WERI-Rb-1 (cell line): ENCODE results near the gene C10orf67.
A peak's percentile ranks its signal among the peaks of the same experiment; 100 is the strongest.

Experiments
- DNase-seq: peaks from one replicate; pipeline ENCODE4 v3.0.0-alpha.2; 2020
- H3K27ac ChIP-seq: fragments of 250-450 bp; sonication (Bioruptor Pico); 2 replicates; pipeline ENCODE4 v1.5.1; 2020; ENCODE audit warnings: mild to moderate bottlenecking, moderate library complexity
- H3K27me3 ChIP-seq: fragments of 250-450 bp; sonication (Bioruptor Pico); 2 replicates; pipeline ENCODE4 v1.5.1; 2021; ENCODE audit warnings: mild to moderate bottlenecking, low read depth, moderate library complexity; ENCODE audit not compliant: insufficient read depth, severe bottlenecking
- H3K36me3 ChIP-seq: fragments of 250-450 bp; sonication (Bioruptor Pico); 2 replicates; pipeline ENCODE4 v1.5.1; 2020; ENCODE audit warnings: mild to moderate bottlenecking, moderate library complexity
- H3K4me3 ChIP-seq: 2 replicates; pipeline ENCODE4 v1.5.1; 2011; ENCODE audit warnings: low read depth, mild to moderate bottlenecking, control low read depth, low read length
- H3K9me3 ChIP-seq: fragments of 250-450 bp; sonication (Bioruptor Pico); 2 replicates; pipeline ENCODE4 v1.5.1; 2021; ENCODE audit warnings: mild to moderate bottlenecking, moderate library complexity; ENCODE audit not compliant: severe bottlenecking
- CTCF ChIP-seq: IDR thresholded peaks from 2 replicates; pipeline ENCODE4 v1.5.1; 2011; ENCODE audit warnings: low read depth, mild to moderate bottlenecking, control low read depth, inconsistent platforms, low read length

The C10orf67 gene

DNA sequence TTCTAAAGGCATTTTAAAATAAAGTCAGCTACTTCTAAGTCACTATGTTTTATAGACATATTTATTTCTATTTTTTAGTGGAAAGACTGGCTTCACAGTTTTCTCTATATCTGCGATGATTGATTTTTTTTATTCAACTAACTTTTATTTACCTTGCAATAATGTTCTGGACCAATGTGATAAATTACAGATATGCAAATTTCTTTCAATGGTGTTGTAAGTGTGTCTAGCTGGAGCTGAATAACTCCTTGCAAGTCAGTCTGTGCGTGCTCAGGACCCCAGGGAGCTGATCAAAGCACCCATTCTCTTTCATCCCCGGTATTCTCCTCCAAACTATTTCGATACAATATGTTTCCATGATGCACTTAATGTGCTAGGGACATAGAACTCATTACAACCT is 142.8 kb downstream of the C10orf67 start:
- Histone ChIP-seq H3K27me3 (peaks cover 28% of the 10 kb centered on the region), H3K9me3 (no peaks in the 10 kb centered on the region), H3K27ac (no peak overlapping the region), H3K36me3 (no peaks in the 10 kb centered on the region), H3K4me3 (no peak overlapping the region)
- TF ChIP-seq CTCF: no peak
- no peak for DNase-seq

GRCh38 chr10:23200997-23201652 is 143.5 kb downstream of the C10orf67 start:
- no peak for TF ChIP-seq CTCF
- peaks cover 33% of the 10 kb centered on the region for H3K27me3 ChIP-seq
- H3K36me3 ChIP-seq: no peaks in the 10 kb centered on the region
- no peak overlapping the region for H3K27ac ChIP-seq
- H3K4me3 ChIP-seq: no peak overlapping the region
- no peak for DNase-seq
- H3K9me3 ChIP-seq: no peaks in the 10 kb centered on the region

DNA sequence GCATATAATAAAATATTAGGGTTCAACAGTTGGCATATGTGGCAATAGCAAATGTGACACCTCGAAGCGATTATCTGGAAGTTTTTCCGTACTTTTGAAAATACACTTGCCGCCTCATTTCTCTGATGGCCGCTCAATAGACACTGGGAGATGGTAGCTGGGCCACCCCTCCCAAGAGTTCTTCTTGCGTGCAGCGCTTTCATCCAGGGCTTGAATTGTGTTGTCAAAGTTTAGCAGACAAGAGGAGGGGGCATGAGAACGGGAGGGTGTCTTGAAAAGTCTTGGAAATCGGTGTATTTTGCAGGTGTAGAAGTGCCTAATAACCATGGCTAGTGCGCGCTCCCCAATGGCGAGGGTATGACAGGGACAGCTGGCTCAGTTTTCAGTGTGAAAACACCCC is 144.0 kb downstream of the C10orf67 start:
- no peak overlapping the region for H3K27ac ChIP-seq
- no peak for TF ChIP-seq CTCF
- no peak for DNase-seq
- no peaks in the 10 kb centered on the region for H3K9me3 ChIP-seq
- H3K4me3 ChIP-seq: no peak overlapping the region
- H3K36me3 ChIP-seq: no peaks in the 10 kb centered on the region
- peaks cover 38% of the 10 kb centered on the region for H3K27me3 ChIP-seq

- no peaks in the 10 kb centered on the region for H3K36me3 ChIP-seq
- no peaks in the 10 kb centered on the region for H3K9me3 ChIP-seq
- peak; percentile 35 for DNase-seq
- no peak overlapping the region for H3K27ac ChIP-seq
- H3K27me3 ChIP-seq: peaks cover 45% of the 10 kb centered on the region
- peak overlapping the region; percentile 30; the same call in 1 of the 2 replicates for H3K4me3 ChIP-seq
- no peak for TF ChIP-seq CTCF
Measured at GRCh38 chr10:23199768-23200511, 144.7 kb downstream of the C10orf67 start.

DNA sequence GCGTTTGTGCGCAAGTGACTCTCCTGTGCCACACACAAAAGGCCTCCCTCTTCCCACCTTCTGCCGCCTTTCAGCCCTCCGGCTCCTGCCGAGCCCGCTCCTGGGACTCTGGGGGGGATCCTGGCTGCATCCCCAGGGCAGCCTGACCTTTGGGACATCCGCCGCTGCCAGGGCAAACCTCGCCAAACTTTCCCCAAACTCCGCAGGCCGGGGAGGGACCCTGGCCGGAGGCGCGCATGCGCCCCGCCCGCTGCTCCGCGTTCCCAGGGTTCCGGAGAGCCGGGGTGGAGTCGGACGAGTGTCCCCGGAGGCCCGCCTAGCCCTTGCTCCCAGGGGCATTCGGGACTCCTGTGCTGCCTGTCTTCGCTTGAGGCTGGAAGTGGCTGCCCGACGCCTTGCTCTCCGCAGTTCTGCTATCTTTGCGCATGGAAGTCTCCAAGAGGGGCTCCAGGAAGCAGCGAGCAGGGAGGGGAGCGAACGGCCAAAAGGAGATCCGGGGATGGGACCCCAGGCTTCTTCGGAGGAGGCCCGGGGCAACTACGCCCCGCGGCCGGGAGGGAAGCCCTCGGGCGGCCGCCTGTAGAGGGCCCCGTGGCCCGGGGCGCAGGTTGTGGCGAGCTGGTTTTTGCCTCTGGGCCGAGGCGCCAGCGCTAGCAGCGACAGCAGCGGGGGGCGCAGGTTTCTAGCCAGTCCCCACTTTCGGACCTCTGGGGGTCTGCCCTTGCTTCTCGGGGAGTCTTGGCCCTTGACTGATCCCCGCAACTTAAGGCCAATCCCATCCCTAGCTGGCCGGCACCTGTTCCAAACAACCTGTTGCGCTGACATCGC is 145.4 kb downstream of the C10orf67 start:
- Histone ChIP-seq H3K36me3 (no peaks in the 10 kb centered on the region), H3K4me3 (peak overlapping the region; percentile 30), H3K9me3 (no peaks in the 10 kb centered on the region), H3K27me3 (peaks cover 53% of the 10 kb centered on the region), H3K27ac (no peak overlapping the region)
- TF ChIP-seq CTCF: 0 out of 2 replicates have a peak, but pooled peaks have one; percentile 8
- DNase-seq: peak; percentile 16
